ENCODE data around the gene HEPH.

DNA sequence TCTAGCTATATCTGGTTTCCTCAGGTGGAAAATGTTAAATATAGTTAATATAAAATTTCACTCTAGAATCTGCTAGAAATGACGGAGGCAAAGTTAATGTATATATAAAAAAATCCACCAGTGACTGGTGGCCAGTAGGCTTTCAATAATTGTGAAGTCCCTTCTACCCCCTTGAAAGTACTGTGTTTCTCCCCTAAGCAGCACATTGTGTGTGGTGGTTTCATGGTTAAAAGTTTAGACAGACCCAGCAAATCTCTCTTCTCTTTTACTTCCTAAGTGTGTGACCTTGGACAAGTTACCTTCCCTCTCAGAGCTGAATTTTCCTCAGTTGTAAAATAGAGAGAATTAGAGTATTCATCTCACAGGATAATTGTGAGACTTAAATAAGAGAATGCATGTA lies 600 bp upstream of the HEPH start:
- TF ChIP-seq, protein P1, sequence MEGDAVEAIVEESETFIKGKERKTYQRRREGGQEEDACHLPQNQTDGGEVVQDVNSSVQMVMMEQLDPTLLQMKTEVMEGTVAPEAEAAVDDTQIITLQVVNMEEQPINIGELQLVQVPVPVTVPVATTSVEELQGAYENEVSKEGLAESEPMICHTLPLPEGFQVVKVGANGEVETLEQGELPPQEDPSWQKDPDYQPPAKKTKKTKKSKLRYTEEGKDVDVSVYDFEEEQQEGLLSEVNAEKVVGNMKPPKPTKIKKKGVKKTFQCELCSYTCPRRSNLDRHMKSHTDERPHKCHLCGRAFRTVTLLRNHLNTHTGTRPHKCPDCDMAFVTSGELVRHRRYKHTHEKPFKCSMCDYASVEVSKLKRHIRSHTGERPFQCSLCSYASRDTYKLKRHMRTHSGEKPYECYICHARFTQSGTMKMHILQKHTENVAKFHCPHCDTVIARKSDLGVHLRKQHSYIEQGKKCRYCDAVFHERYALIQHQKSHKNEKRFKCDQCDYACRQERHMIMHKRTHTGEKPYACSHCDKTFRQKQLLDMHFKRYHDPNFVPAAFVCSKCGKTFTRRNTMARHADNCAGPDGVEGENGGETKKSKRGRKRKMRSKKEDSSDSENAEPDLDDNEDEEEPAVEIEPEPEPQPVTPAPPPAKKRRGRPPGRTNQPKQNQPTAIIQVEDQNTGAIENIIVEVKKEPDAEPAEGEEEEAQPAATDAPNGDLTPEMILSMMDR (IDR thresholded peaks at IDR 0.05): no peak
- TF ChIP-seq POLR2AphosphoS5 (IDR thresholded peaks at IDR 0.05) (no peak), POLR2A (IDR thresholded peaks at IDR 0.05) (no peak)

Measured in suprapubic skin (tissue), 4 donors.